Hepatocyte (in vitro differentiated cells): ENCODE data around the gene TRIP10. TPM values are rescaled to one million over a fixed set of nuclear protein-coding genes. Genes with fewer than 3 reads are reported as not detected.

Source experiments
- DNase-seq: peaks from one replicate; pipeline ENCODE4 v3.0.0-alpha.2; 2016; ENCODE audit warnings: low spot score
- H2AFZ ChIP-seq: fragments of 200-600 bp; sonication (generic); 2 replicates; pipeline ENCODE4 v1.6.0; 2016; ENCODE audit warnings: antibody characterized with exemption, mild to moderate bottlenecking
- H3K27ac ChIP-seq: fragments of 200-600 bp; sonication (generic); 2 replicates; pipeline ENCODE4 v1.5.1; 2016; ENCODE audit warnings: mild to moderate bottlenecking
- H3K27me3 ChIP-seq: fragments of 200-600 bp; sonication (generic); 2 replicates; pipeline ENCODE4 v1.6.1; 2016
- H3K36me3 ChIP-seq: fragments of 200-600 bp; sonication (generic); replicated peaks from 2 replicates; pipeline ENCODE4 v1.5.1; 2016; ENCODE audit warnings: low read depth; ENCODE audit not compliant: insufficient read depth
- H3K4me1 ChIP-seq: fragments of 200-600 bp; sonication (generic); 2 replicates; pipeline ENCODE4 v1.5.1; 2016; ENCODE audit warnings: mild to moderate bottlenecking, moderate library complexity; ENCODE audit not compliant: insufficient read depth
- H3K4me2 ChIP-seq: fragments of 200-600 bp; sonication (generic); 2 replicates; pipeline ENCODE4 v1.6.0; 2016
- H3K4me3 ChIP-seq: fragments of 200-600 bp; sonication (generic); 2 replicates; pipeline ENCODE4 v1.5.1; 2016; ENCODE audit warnings: mild to moderate bottlenecking
- H3K79me2 ChIP-seq: fragments of 200-600 bp; sonication (generic); 2 replicates; pipeline ENCODE4 v1.6.0; 2017; ENCODE audit warnings: mild to moderate bottlenecking
- H3K9me2 ChIP-seq: fragments of 200-600 bp; sonication (generic); replicated peaks from 2 replicates; pipeline ENCODE4 v1.6.0; 2017; ENCODE audit warnings: mild to moderate bottlenecking; ENCODE audit not compliant: insufficient read depth
- H3K9me3 ChIP-seq: fragments of 200-600 bp; sonication (generic); 2 replicates; pipeline ENCODE4 v1.5.1; 2016; ENCODE audit warnings: low read depth, mild to moderate bottlenecking
- H4K20me1 ChIP-seq: fragments of 200-600 bp; sonication (generic); 2 replicates; pipeline ENCODE4 v1.6.0; 2016; ENCODE audit warnings: mild to moderate bottlenecking; ENCODE audit not compliant: insufficient read depth, poor library complexity, severe bottlenecking
- EZH2 ChIP-seq: fragments of 200-600 bp; sonication (generic); IDR thresholded peaks from 2 replicates; pipeline ENCODE4 v1.6.1; 2016; ENCODE audit warnings: antibody characterized with exemption, mild to moderate bottlenecking, borderline replicate concordance
- EZH2phosphoT487 ChIP-seq: fragments of 200-600 bp; sonication (generic); IDR thresholded peaks from one replicate; pipeline ENCODE4 v1.6.1; 2018; ENCODE audit warnings: antibody characterized with exemption, mild to moderate bottlenecking, low read depth, moderate library complexity; ENCODE audit not compliant: unreplicated experiment, severe bottlenecking
- WGBS: methylation state at CpG from one replicate; pipeline ENCODE4 v1.1.6; 2016; ENCODE audit warnings: low lambda C conversion rate; ENCODE audit errors: missing lambda C conversion rate; 5-methylcytosine and 5-hydroxymethylcytosine counted together
- polyA plus RNA-seq: library from polyadenylated mRNA; unstranded; fragments of >200 nt; fragmentation: Nextera tagmentation; extraction: Ambion mirVana; gene quantifications from 2 replicates; pipeline ENCODE4 v1.2.1, GENCODE V29; 2016
- total RNA-seq: library from RNA; depleted of rRNA; stranded (reverse); fragments of >200 nt; gene quantifications from 2 replicates; pipeline ENCODE4 v1.2.3, GENCODE V29; 2014
- TF ChIP-seq, protein P1 (sequence below): fragments of 200-600 bp; sonication (generic); IDR thresholded peaks from 2 replicates; pipeline ENCODE4 v1.5.1; 2016; ENCODE audit warnings: antibody characterized with exemption, mild to moderate bottlenecking; ENCODE audit not compliant: poor library complexity

The TRIP10 gene
- total and polyA plus RNA-seq, 2 experiments from 2014 or later, result 48.8 to 79.5 TPM

DNA sequence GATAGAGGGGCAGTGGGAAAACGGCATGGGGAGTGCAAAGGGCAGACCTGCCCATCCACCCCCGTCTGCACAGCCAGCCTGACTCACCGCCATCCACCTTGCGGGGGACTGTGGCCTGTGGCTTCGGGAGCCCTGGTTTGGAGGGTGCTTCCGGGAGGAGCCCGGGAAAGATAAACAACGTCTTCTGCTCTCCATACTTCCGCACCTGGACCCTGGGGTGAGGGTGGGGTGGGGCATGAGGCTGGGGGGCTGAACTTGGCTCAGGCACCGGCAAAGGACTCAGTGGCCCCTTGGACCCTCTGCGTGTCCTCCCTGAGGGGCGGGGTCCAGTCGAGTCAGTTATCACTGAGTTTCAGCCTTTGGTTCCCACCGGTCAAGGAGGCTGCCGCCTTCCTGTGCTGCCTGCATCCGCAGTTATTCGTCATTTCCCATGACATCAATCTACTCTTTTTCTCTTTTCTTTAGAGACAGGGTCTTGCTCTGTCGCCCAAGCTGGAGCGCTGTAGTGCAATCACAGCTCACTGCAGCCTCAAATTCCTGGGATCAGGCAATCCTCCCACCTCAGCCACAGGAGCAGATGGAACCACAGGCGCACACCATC is 5.3 kb upstream of the TRIP10 start:
- 88% methylated on average over 17 of the region's 20 CpGs for whole genome bisulfite sequencing
- Histone ChIP-seq H3K27me3 (no peaks in the 10 kb centered on the region), H3K4me3 (no peak overlapping the region), H2AFZ (no peak overlapping the region), H3K79me2 (peaks cover 14% of the 10 kb centered on the region), H3K4me1 (peaks cover 23% of the 10 kb centered on the region), H3K27ac (no peak overlapping the region), H3K4me2 (no peak overlapping the region), H3K9me2 (no peaks in the 10 kb centered on the region), H3K36me3 (no peaks in the 10 kb centered on the region), H3K9me3 (no peaks in the 10 kb centered on the region), H4K20me1 (no peaks in the 10 kb centered on the region)
- TF ChIP-seq, protein P1, sequence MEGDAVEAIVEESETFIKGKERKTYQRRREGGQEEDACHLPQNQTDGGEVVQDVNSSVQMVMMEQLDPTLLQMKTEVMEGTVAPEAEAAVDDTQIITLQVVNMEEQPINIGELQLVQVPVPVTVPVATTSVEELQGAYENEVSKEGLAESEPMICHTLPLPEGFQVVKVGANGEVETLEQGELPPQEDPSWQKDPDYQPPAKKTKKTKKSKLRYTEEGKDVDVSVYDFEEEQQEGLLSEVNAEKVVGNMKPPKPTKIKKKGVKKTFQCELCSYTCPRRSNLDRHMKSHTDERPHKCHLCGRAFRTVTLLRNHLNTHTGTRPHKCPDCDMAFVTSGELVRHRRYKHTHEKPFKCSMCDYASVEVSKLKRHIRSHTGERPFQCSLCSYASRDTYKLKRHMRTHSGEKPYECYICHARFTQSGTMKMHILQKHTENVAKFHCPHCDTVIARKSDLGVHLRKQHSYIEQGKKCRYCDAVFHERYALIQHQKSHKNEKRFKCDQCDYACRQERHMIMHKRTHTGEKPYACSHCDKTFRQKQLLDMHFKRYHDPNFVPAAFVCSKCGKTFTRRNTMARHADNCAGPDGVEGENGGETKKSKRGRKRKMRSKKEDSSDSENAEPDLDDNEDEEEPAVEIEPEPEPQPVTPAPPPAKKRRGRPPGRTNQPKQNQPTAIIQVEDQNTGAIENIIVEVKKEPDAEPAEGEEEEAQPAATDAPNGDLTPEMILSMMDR, result no peak
- TF ChIP-seq EZH2phosphoT487, result no peak
- TF ChIP-seq EZH2, result no peak
- DNase-seq, result peak; percentile 17

DNA sequence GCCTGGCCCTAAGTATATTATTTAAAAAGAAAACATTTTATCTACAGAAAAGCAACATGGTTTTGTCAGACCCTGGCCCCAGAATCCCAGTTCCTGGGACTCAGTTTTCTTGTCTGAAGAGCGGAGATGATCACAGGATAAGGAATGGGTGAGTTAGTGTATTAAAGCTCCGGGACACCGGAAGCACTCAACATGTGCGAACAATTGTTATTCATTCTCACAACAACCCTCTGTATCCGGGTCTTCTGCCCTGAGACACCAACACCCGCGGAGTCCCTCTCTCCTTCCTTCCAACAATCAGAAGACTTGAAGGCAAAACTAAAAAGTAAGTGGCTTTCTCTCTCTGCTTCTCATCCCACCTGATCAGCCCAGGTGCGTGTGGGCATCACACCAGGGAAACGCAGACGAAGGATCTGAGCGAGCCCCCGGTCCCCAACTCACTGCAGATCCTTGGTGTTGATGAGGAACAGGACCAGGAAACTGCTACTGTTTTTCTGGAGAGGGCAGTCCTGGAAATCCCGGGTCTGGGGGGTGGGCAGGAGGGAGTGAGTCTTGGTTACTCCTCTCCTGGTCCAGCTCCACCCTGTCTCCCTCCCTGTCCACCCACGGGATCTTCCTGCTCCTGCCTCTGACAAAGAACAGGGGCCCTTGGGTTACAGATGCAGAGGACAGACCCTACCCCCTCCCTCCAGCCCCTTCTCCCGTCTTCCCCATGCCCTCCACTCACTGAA is 4.1 kb upstream of the TRIP10 start:
- 54% methylated on average over 15 of the region's 15 CpGs for WGBS
- Histone ChIP-seq H3K9me3 (no peaks in the 10 kb centered on the region), H2AFZ (no peak overlapping the region), H3K27ac (peak overlapping the region; percentile 95), H3K4me2 (peak overlapping the region; percentile 87), H3K9me2 (no peaks in the 10 kb centered on the region), H4K20me1 (no peaks in the 10 kb centered on the region), H3K79me2 (peaks cover 21% of the 10 kb centered on the region), H3K27me3 (no peaks in the 10 kb centered on the region), H3K36me3 (no peaks in the 10 kb centered on the region), H3K4me3 (no peak overlapping the region), H3K4me1 (peaks cover 24% of the 10 kb centered on the region)
- TF ChIP-seq EZH2 (no peak), EZH2phosphoT487 (no peak)
- TF ChIP-seq, protein P1, result no peak
- peak; percentile 31 for DNase-seq

DNA sequence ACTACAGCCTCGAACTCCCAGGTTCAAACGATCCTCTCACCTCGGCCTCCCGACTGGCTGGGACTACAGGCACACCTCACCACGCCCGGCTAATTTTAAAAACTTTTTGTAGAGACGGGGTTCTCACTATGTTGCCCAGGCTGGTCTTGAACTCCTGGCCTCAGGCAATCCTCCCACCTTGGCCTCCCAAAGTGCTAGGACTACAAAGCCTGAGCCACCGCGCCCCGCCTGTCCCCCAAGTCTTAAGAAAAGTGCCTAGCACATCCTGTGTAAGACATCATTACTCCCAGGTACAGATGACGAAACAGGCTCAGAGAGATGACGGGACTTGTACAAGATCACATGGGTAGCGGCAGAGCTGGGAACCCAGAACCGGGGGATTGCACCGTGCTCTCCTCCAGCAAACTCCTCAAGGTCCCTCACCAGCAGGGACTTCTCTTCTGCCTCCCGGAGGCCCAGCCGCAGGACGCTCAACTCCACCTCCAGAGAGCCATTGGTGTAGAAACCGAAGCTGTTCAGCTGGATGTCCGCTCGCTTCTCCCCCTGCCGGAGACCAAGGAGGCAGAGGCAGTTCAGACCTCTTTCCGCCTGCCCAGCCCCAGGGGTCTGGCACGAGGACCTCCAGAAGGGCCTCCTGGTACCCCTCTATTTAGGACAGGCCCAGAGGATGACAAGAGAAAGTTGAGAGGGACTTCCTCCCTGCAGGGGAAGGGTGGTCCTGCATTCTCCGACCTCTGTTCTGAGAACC is 3.1 kb upstream of the TRIP10 start:
- peak; percentile 93 for DNase-seq
- Histone ChIP-seq H4K20me1 (no peaks in the 10 kb centered on the region), H3K79me2 (peaks cover 31% of the 10 kb centered on the region), H3K36me3 (no peaks in the 10 kb centered on the region), H3K9me2 (no peaks in the 10 kb centered on the region), H3K4me3 (peak overlapping the region; percentile 71), H3K27ac (peak overlapping the region; percentile 95), H3K4me2 (peak overlapping the region; percentile 87), H2AFZ (peak overlapping the region; percentile 50), H3K4me1 (peaks cover 26% of the 10 kb centered on the region), H3K9me3 (no peaks in the 10 kb centered on the region), H3K27me3 (no peaks in the 10 kb centered on the region)
- no peak for TF ChIP-seq EZH2
- TF ChIP-seq, protein P1, result peak; percentile 66
- whole genome bisulfite sequencing, result 35% methylated on average over 25 of the region's 25 CpGs
